PC-9 (cell line): Measurements from ENCODE around the gene VDR. TPM values are rescaled to one million over a fixed set of nuclear protein-coding genes. Genes with fewer than 3 reads are reported as not detected.
A peak's percentile ranks its signal among the peaks of the same experiment; 100 is the strongest.
"Not testable (repeated sequence)": the region's sequence is repeated elsewhere in the genome, so short reads cannot be mapped to it uniquely, and the experiment has no call there.

ENCODE experiments used
- BruUV-seq: library from RNA; stranded (reverse); fragments of 400-500 nt; replicated peaks from 2 replicates; lab custom pipeline; 2021; lab: Mats Ljungman, UMichigan
- CTCF ChIA-PET: fragments of 300-600 bp; sonication (Branson Sonifier 250); formaldehyde crosslinking; loops from one replicate; lab custom pipeline; 2022; ENCODE audit warnings: antibody characterized with exemption; lab: Charles Lee
- POLR2A ChIA-PET: fragments of 300-600 bp; sonication (Branson Sonifier 250); formaldehyde crosslinking; loops from one replicate; lab custom pipeline; 2022; ENCODE audit warnings: antibody characterized with exemption; ENCODE audit not compliant: unreplicated experiment; lab: Charles Lee
- DNase-seq, 2 experiments: peaks; one replicate each; pipeline versions ENCODE4 v3.0.0 to v3.0.0-alpha.2; 2015 to 2022; ENCODE audit warnings: mixed read lengths in 1 of 2
- H2AFZ ChIP-seq: fragments of 200-600 bp; sonication (generic); 2 replicates; pipeline ENCODE4 v1.8.1; 2017; ENCODE audit warnings: antibody characterized with exemption
- H3F3A ChIP-seq: fragments of 200-600 bp; sonication (generic); 2 replicates; pipeline ENCODE4 v1.8.1; 2017; ENCODE audit warnings: antibody characterized with exemption, mild to moderate bottlenecking, low read depth; ENCODE audit not compliant: insufficient read depth
- H3K27ac ChIP-seq: fragments of 200-600 bp; sonication (generic); 2 replicates; pipeline ENCODE4 v1.6.1; 2016; ENCODE audit warnings: mixed run types
- H3K27me3 ChIP-seq: fragments of 200-600 bp; sonication (generic); 2 replicates; pipeline ENCODE4 v1.6.1; 2016; ENCODE audit warnings: low read depth, mixed run types; ENCODE audit not compliant: insufficient read depth
- H3K36me3 ChIP-seq: fragments of 200-600 bp; sonication (generic); 2 replicates; pipeline ENCODE4 v1.6.1; 2016; ENCODE audit warnings: low read depth, mixed run types
- H3K4me1 ChIP-seq: fragments of 200-600 bp; sonication (generic); replicated peaks from 2 replicates; pipeline ENCODE4 v1.6.1; 2016; ENCODE audit warnings: mixed run types; ENCODE audit not compliant: insufficient read depth
- H3K4me2 ChIP-seq: fragments of 200-600 bp; sonication (generic); 2 replicates; pipeline ENCODE4 v1.6.1; 2017; ENCODE audit warnings: mixed run types
- H3K4me3 ChIP-seq: fragments of 200-600 bp; sonication (generic); 2 replicates; pipeline ENCODE4 v1.6.1; 2016; ENCODE audit warnings: mixed run types
- H3K79me2 ChIP-seq: fragments of 200-600 bp; sonication (generic); 2 replicates; pipeline ENCODE4 v1.6.1; 2017; ENCODE audit warnings: low read depth, mixed run types
- H3K9me2 ChIP-seq: fragments of 200-600 bp; sonication (generic); 2 replicates; pipeline ENCODE4 v1.8.1; 2017; ENCODE audit warnings: mild to moderate bottlenecking; ENCODE audit not compliant: insufficient read depth
- H3K9me3 ChIP-seq: fragments of 200-600 bp; sonication (generic); 2 replicates; pipeline ENCODE4 v1.8.1; 2016; ENCODE audit warnings: low read depth; ENCODE audit not compliant: insufficient read depth
- H4K20me1 ChIP-seq: fragments of 200-600 bp; sonication (generic); 2 replicates; pipeline ENCODE4 v1.8.1; 2017; ENCODE audit not compliant: insufficient read depth
- EZH2 ChIP-seq: fragments of 200-600 bp; sonication (generic); IDR thresholded peaks from 2 replicates; pipeline ENCODE4 v1.8.0; 2017; ENCODE audit warnings: antibody characterized with exemption, low read depth
- intact Hi-C: fragments of 100-400 bp; cut with micrococcal nuclease; formaldehyde crosslinking; loops from one replicate; pipeline ENCODE4 v1.10.0; 2022; ENCODE audit not compliant: unreplicated experiment
- total RNA-seq: library from RNA; stranded (reverse); gene quantifications from 2 replicates; pipeline ENCODE4 v1.2.3, GENCODE V29; 2021
- TF ChIP-seq, protein P1 (sequence below): fragments of 200-600 bp; sonication (generic); conservative IDR thresholded peaks from 2 replicates; pipeline ENCODE4 v1.6.1; 2017; ENCODE audit warnings: mixed run types, antibody characterized with exemption, mild to moderate bottlenecking, moderate library complexity

The VDR gene
- total RNA-seq, 1 experiment from 2014 or later = 12.3 TPM

DNA sequence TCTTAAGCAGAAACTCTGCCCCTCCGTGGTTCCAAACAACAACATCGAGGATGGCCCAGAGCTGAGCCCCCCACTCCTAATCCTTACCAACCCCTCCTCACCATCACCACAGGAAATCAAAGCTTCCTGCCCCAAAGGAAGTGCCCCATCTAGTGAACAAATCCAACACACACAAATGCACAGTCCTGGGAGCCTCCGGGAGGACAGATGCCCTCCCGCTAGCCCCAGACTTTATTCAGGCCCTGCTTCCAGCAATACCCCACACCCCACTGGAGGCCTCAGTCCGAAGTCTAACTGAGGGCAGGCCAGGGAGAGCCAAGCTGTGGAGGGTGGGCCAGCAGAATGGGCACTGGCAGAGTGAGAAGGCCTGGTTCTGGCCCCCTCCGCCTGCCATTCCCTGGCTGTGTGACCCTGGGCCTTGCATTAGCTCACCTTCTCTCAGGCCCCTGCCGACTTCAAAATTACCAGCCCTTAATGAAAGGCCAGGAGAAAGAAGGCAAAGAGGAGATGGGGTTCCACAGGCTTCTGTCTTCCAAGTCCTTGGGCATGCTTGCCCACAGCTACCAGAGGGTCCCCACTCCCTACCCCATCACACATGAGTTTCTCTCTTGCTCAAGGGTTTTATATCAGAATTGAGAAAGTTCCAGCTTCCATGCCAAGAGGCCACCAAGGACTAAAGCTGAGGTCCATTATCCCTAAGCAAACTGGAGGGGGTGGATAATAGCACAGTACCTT lies 87.4 kb downstream of the VDR start:
- Histone ChIP-seq H3K9me2 (no peaks in the 10 kb centered on the region), H3F3A (peaks cover 44% of the 10 kb centered on the region), H4K20me1 (peaks cover 5% of the 10 kb centered on the region; the same call in 1 of the 2 replicates), H2AFZ (no peak overlapping the region), H3K36me3 (no peaks in the 10 kb centered on the region), H3K4me1 (peaks cover 75% of the 10 kb centered on the region), H3K27me3 (no peaks in the 10 kb centered on the region), H3K4me3 (peak overlapping the region; percentile 6; the same call in 1 of the 2 replicates), H3K27ac (no peak overlapping the region), H3K4me2 (peak overlapping the region; percentile 90), H3K79me2 (peaks cover 71% of the 10 kb centered on the region), H3K9me3 (no peaks in the 10 kb centered on the region)
- ChIA-PET POLR2A (interaction anchor here (0.6 kb wide), 1 partner anchor 48 kb away, joined by 6 read pairs; no protein-coding TSS in a partner anchor), CTCF (interaction anchor here (0.6 kb wide), 1 partner anchor 25 kb away, joined by 3 read pairs; no protein-coding TSS in a partner anchor)
- TF ChIP-seq EZH2 = no peak
- TF ChIP-seq, protein P1, sequence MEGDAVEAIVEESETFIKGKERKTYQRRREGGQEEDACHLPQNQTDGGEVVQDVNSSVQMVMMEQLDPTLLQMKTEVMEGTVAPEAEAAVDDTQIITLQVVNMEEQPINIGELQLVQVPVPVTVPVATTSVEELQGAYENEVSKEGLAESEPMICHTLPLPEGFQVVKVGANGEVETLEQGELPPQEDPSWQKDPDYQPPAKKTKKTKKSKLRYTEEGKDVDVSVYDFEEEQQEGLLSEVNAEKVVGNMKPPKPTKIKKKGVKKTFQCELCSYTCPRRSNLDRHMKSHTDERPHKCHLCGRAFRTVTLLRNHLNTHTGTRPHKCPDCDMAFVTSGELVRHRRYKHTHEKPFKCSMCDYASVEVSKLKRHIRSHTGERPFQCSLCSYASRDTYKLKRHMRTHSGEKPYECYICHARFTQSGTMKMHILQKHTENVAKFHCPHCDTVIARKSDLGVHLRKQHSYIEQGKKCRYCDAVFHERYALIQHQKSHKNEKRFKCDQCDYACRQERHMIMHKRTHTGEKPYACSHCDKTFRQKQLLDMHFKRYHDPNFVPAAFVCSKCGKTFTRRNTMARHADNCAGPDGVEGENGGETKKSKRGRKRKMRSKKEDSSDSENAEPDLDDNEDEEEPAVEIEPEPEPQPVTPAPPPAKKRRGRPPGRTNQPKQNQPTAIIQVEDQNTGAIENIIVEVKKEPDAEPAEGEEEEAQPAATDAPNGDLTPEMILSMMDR = no peak
- no peak for DNase-seq
- intact Hi-C loops = no loop called here
- no TSS peak for BruUV-seq

DNA sequence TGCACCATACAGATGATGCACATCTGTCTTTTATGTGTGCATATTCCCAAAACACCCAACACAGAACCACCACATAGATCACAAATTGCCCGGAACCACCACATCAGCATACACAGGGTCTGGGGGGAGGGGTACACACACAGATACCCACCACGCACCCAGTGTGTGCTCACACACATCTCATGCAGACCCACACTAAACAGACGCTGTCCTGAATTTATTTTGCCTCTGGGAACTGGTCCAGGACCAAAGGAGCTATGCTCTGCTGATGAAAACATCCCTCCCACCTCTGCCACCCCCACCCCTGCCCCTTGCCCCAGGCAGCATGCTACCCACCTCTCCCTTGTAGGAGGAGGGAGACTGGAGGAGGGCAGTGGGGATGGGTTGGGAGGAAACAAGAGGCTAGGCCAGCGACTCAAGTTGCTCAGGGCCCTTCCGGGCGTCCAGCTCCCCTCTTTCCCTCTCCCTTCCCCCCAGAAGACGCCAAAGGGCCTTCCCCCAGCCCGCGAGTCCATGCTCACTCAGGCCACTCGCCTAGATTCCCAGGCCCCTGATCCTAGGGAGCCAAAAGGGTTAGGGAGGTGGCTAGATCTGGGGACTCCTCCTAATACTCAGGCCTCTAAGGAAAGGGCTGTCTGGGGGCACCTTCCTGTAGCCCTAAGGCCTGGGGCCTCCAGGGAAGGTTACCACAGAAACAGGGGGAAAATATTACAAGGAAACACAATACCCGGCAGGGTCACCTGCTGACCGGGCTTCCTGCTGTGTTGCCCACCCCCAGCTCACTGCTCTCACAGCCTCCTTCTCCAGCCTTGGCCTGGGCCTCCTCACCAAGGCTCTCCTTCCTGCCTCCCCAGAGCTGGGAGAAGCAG lies 88.2 kb downstream of the VDR start:
- DNase-seq = no peak
- Histone ChIP-seq H3K4me1 (peaks cover 75% of the 10 kb centered on the region), H3K4me3 (peak overlapping the region; percentile 6; the same call in 1 of the 2 replicates), H3F3A (peaks cover 39% of the 10 kb centered on the region), H4K20me1 (peaks cover 12% of the 10 kb centered on the region; the same call in 1 of the 2 replicates), H2AFZ (no peak overlapping the region), H3K4me2 (peak overlapping the region; percentile 90), H3K79me2 (peaks cover 79% of the 10 kb centered on the region), H3K9me2 (no peaks in the 10 kb centered on the region), H3K27ac (no peak overlapping the region), H3K27me3 (no peaks in the 10 kb centered on the region), H3K9me3 (no peaks in the 10 kb centered on the region), H3K36me3 (0 out of 2 replicates have a peak, but pooled peaks cover under 1% of the 10 kb centered on the region)
- no peak for TF ChIP-seq EZH2
- TF ChIP-seq, protein P1 = no peak
- ChIA-PET CTCF (no interaction called here), POLR2A (no interaction called here)
- no TSS peak for BruUV-seq
- intact Hi-C loops = no loop called here

DNA sequence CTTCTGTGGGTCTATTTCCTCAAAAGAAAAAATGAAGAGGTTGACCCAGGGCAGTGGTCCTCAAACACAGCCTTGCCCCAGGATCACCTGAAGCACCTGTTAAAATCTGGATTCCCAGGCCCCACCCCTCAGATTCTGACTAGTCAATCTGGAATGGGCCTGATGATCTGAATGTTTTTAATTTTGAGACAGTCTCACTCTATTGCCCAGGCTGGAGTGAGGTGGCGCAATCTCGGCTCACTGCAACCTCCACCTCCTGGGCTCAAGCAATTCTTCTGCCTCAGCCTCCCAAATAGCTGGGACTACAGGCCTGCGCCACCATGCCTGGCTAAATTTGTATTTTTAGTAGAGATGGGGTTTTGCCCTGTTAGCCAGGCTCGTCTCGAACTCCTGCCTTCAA lies 89.3 kb downstream of the VDR start:
- intact Hi-C loops, H3K9me3 ChIP-seq, POLR2A ChIA-PET, H3K27ac ChIP-seq, H3K4me2 ChIP-seq, H3K36me3 ChIP-seq, CTCF ChIA-PET, H3K27me3 ChIP-seq, H3K4me3 ChIP-seq, BruUV-seq, DNase-seq, H3K9me2 ChIP-seq, H2AFZ ChIP-seq: not testable (repeated sequence)
- H3K4me1 ChIP-seq = peaks cover 66% of the 10 kb centered on the region
- H4K20me1 ChIP-seq = peaks cover 18% of the 10 kb centered on the region; the same call in 1 of the 2 replicates
- peaks cover 91% of the 10 kb centered on the region for H3K79me2 ChIP-seq
- H3F3A ChIP-seq = peaks cover 30% of the 10 kb centered on the region; the same call in 1 of the 2 replicates
